ENCODE measurements around the gene PLAC1. TPM values are rescaled to one million over a fixed set of nuclear protein-coding genes. Genes with fewer than 3 reads are reported as not detected.
A peak's percentile ranks its signal among the peaks of the same experiment; 100 is the strongest.

PLAC1 gene
- 0.18 TPM for polyA plus RNA-seq (2013, experiment 1 of 2; ENCODE audit: insufficient read length)
- not detected for polyA plus RNA-seq (2013, experiment 2 of 2; ENCODE audit: insufficient read length)

- no peak for DNase-seq
These were observed at the start of gene PLAC1 for GRCh38 chrX:134658002-134658759. Gene PLAC1, minus strand, starts transcription at chrX:134658471. Its CDS starts 91,789 bp downstream, at chrX:134566682.

DNA sequence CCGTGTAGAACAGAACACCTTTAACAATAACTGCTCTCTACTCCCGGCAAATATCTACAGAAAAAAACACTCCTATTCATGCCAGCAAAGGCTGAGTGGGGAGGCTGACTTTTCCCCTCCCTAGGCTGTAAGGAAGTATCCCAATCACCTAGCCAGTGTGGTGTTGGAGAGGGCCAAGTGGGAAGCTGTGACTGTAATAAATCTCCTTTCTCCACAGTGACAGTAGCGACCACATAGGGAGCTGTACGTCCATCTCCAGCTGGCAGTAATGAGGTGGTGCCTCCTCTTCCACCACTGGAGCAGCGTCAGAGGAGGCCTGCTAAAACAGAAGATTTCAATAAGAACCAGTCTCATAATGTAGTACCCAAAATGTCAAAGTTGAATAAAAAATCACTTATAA lies 47.9 kb upstream of the PLAC1 start:
- DNase-seq, result no peak

- DNase-seq, result no peak
These were observed 37.7 kb upstream of the PLAC1 start for GRCh38 chrX:134695999-134696398.

GRCh38 chrX:134694333-134695322 lies 36.4 kb upstream of the PLAC1 start:
- no peak for DNase-seq

- DNase-seq, result no peak
These were observed 35.4 kb upstream of the PLAC1 start for GRCh38 chrX:134693644-134694043.

DNA sequence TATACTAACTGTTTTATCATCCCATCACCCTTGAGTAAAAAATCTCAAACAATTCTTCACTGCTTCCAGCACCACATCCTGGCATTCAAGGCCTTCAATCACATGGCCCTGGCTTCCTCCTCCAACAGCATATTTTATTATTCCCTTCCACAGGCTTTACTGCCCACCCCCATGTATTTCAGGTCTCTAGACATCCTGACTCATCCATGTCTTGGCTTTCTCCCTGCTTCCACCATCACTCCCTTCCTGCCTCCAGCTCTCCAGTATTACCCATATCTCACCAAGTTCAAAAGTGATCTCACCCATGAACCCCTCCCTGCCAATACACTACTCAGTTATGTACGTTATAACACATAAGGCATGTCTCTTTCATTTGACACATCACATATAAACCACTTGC lies 34.7 kb upstream of the PLAC1 start:
- DNase-seq, result peak; percentile 87

- DNase-seq, result peak; percentile 30
These were observed 34.0 kb upstream of the PLAC1 start for GRCh38 chrX:134692233-134692632.

DNA sequence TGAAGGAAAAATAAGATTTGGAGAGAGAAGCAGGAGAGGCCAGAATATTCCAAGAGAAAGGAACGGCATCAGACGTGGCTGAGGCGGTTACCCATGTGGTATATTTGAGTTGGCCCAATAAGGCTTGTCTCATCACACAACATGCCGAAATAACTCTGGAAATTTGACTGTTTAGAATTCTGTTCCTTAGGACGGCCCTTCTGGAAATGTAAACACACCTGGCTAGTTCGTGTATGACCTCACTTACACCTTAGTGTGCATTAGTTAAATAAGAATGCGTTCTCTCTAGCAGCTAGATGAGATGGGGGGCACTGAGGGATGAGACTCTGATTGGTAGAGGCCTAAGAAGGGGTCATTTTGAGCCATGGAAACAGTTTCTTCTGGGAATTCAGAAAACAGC lies 33.2 kb upstream of the PLAC1 start:
- no peak for DNase-seq

DNA sequence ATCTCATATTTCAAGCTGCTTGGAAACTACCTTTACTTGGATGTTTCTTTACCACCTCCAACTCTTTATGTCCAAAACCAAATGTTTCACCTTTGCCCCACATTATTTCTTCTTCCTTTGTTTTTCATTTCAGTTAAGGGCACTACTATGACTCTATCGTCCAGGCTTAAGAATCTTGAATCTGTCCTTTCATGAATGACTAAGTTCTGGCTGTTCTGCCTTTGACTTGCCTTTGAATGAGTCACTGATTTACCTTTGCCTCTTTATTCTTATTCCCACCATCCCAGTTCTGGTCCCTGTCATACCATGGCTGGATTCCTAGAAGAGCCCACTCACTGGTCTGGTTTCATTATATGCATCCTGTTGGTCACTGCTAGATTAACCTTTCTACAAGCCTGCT lies 30.6 kb upstream of the PLAC1 start:
- DNase-seq, result peak; percentile 55

GRCh38 chrX:134688031-134688823 lies 30.0 kb upstream of the PLAC1 start:
- DNase-seq, result no peak

DNA sequence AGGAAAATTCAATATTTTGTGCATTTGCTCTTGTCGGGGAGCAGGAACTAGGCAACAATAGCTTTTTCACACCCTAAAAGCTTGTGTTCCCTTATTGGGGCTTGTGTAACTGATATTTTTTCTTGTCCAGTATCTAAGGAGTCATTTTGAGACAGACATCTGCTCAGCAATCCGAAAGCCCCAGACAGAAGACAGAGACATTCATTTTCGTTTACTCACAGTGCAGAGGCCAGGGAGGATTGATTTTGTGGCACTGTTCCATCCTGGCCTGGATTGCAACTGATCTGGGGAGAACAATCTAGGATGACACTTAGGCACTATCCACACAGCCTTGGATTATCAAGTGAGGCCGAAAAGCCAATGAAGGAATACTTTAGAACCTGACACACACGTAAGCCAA lies 27.4 kb upstream of the PLAC1 start:
- peak; percentile 58 for DNase-seq

- DNase-seq, result no peak
These were observed 26.7 kb upstream of the PLAC1 start for GRCh38 chrX:134684956-134685355.

DNA sequence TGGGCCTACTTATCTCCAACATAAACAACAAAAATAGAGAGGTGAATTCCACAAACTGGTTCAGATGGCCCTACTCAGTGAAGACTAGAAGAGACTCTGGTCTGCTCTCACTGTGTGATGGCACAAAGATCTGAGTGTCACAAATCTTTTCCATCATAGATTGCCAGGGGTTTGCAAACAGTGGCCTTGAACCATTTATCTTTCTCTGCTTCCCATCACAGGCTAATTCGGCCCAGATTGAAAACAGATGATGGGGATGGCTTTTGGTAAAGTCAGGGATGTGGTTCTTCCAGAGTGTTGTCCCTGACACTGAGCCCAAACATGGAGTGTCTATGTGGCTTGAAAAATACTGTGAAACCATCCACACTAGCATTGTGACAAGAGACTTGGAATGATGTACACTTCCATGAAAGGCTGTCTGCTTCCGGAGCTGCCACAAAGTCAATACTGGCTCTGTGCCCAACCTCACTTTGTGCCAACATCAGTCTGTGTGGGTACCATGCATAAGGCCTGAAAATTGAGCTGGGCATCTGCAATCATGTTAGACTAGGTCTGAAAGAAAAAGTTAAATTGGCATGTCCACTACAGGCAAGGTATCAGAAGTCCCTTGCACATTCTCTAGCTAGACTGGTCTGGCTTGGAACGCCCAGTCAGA lies 25.2 kb upstream of the PLAC1 start:
- no peak for DNase-seq

DNA sequence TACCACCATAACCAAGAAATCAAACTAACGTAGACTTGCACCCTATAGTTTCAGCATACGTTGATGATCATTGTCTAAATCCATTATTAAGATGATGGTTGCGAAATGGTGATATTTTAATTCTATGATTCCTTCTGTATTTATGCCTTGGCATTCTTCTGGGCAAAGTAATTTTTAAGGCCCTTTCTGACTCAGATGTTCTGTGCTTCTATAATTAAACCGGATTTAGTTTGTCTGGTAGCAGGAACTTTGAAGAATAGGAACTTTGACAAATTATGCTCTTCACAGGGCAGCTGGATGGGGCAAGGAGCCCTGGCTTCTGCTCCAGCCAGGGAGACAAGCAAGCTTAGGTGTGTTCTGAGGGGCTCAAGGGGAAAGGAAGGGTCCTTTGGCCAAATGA lies 23.8 kb upstream of the PLAC1 start:
- DNase-seq, result no peak

DNA sequence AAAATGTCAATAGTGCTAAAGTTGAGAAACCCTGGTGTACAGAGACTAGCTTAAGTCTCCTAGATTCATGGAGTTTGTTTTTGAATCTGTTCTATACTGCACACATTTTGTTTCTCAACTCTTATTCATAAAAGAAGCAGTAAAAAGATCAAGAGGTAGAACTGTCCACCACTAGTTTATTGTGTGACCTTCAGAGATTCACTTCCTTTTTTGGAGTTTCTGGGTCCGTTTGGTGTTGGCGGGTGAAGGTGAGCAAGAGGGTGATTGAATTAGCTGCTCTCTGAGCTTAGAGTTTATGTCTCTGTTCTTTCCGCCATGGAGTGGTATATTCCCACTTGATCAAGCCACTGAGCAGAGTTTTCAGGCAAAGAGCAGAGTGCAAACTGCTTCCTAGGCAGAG lies 21.4 kb upstream of the PLAC1 start:
- no peak for DNase-seq

DNA sequence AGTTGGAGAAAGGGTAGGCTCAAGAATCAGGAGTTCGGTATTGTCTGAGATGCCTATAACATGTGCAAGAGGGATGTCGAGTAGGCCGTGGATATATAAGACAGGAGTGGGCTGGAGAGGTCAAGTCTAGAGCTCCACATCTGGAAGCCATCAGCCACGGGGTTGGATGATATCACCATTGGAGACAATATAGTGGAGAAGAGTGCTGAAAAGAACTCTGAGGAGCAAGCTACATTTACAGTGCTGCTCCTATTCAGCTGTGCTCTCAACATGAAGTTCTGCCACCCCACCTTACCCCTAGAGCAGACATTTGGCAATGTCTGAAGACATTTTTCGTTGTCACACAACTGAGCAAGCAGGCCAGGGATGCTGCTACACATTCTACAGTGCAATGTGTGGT lies 20.9 kb upstream of the PLAC1 start:
- peak; percentile 32 for DNase-seq

- DNase-seq, result no peak
These were observed 19.1 kb upstream of the PLAC1 start for GRCh38 chrX:134677332-134677731.

- peak; percentile 81 for DNase-seq
These were observed 18.2 kb upstream of the PLAC1 start for GRCh38 chrX:134676436-134676835.

DNA sequence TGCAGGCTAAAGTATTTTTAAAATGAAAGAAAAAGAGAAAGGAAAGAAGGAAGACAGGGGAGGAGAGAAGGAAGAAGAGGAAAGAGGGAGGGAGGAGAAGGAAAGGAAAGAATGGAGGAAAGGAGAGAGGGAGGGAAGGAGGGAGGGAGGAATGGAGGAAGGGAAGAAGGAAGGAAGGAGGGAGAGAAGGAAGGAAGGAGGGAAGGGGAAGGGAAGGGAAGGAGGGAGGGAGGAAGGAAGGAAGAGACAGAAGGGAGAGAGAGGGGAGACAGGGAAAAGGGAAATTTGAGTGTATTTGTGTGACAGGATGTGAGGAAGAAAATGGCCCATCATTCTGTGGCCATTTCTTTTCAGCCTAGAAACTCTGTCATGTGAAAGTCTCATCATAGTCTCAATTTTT lies 14.9 kb upstream of the PLAC1 start:
- no peak for DNase-seq

GRCh38 chrX:134672101-134672500 lies 13.8 kb upstream of the PLAC1 start:
- no peak for DNase-seq

- DNase-seq, result no peak
These were observed 13.0 kb upstream of the PLAC1 start for GRCh38 chrX:134671294-134671693.
